Fibroblast of mammary gland (primary cell): ENCODE measurements around the gene AEN.

ENCODE experiments used
- DNase-seq: peaks from one replicate; pipeline ENCODE4 v3.0.0-alpha.2; 2010; ENCODE audit warnings: low read depth
- H3K4me3 ChIP-seq: 2 replicates; pipeline ENCODE4 v1.5.1; 2011; ENCODE audit warnings: low read depth, mild to moderate bottlenecking, low read length, moderate library complexity; ENCODE audit not compliant: control insufficient read depth
- TF ChIP-seq, protein P1 (sequence below): conservative IDR thresholded peaks from 2 replicates; pipeline ENCODE4 v1.5.1; 2011; ENCODE audit warnings: low read depth, low read length, inconsistent platforms; ENCODE audit not compliant: control insufficient read depth, insufficient read depth

Gene AEN

GRCh38 chr15:88606070-88606794 is 14.9 kb upstream of the AEN start:
- no peak for DNase-seq
- H3K4me3 ChIP-seq = no peak overlapping the region
- TF ChIP-seq, protein P1, sequence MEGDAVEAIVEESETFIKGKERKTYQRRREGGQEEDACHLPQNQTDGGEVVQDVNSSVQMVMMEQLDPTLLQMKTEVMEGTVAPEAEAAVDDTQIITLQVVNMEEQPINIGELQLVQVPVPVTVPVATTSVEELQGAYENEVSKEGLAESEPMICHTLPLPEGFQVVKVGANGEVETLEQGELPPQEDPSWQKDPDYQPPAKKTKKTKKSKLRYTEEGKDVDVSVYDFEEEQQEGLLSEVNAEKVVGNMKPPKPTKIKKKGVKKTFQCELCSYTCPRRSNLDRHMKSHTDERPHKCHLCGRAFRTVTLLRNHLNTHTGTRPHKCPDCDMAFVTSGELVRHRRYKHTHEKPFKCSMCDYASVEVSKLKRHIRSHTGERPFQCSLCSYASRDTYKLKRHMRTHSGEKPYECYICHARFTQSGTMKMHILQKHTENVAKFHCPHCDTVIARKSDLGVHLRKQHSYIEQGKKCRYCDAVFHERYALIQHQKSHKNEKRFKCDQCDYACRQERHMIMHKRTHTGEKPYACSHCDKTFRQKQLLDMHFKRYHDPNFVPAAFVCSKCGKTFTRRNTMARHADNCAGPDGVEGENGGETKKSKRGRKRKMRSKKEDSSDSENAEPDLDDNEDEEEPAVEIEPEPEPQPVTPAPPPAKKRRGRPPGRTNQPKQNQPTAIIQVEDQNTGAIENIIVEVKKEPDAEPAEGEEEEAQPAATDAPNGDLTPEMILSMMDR = no peak

DNA sequence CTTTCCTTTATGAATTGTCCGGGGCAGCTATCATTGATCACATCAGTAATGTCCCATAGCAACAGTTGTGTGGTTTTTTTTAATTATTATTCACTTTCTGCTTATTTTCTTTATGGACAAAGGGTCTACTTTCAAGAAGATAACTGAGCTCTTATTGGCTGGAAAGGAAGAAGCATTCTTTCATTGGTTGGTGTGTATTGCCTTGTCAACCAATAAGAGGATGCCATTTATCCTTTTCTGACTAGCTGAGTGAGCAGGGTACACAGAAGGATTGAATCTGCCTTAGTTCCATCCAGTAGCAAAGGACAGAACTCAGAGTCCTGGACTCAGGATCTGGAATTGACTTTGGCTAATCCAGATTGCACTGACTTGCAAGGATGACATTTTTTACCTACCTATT is 13.2 kb upstream of the AEN start:
- TF ChIP-seq, protein P1 = no peak
- DNase-seq = no peak
- H3K4me3 ChIP-seq = no peak overlapping the region

GRCh38 chr15:88608607-88609181 is 12.4 kb upstream of the AEN start:
- no peak for DNase-seq
- TF ChIP-seq, protein P1 = no peak

DNA sequence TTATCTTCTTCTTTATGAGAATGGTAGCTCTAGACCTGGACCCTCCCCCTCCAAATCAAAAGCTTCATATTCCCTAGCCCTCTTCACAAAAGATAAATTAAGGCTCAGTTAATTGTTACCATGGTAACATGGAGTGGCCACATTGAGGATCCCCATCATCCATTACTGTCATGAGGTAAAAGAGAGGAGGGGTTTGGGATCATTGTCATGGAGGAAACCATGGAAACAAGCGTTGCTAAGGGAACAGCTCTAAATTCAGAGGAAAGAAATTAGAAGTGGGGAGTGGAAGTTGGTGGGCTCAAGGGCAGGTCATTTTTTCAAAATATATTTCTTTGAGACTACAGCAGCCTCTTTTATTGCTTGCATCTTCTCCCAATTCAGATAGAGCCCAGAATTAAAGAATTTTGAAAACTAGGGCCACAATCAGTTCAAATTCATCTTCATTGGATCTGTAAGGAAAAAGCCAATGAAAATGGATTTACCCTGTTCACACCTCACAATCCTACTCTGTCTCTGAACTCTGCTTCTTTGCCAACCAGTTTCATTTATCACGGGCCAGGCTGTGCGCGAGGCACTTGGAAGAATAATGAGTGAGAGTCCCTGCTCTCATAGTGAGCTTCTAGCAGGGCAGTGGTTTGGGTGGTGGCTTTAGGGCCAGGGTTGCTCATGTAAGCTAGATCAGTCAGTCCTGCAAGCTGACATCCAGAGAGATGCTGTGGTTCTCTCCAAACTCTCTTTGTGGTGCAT is 11.6 kb upstream of the AEN start:
- no peak overlapping the region for H3K4me3 ChIP-seq
- no peak for DNase-seq
- TF ChIP-seq, protein P1 = no peak

More at GRCh38 chr15:88608607-88609181, 12.4 kb upstream of the AEN start:
- no peak overlapping the region for H3K4me3 ChIP-seq

DNA sequence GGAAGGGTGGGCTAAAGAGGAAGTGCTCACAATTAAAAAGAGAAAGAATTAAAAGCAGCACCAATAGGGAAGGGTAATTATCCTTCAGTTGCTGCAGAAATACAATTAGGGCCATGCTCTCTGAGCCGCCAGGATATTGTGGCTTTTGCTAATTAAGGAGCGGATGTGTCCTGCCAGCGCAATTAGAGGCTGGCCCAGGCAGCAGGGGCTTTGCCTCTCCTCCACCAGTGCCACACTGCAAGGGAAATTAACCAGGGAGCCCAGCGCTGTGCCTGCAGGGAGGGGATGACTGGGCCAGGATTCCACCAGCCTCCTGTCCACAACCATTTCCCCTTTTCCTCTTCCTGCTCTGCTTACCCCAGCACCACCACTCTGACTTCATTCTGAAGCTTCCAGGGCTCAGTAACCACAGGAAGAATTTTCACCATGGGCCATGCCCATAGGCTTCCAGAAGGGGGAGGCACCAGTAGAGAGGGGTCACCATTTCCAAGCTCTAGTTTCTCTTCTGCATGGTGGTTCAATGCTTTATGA is 10.4 kb upstream of the AEN start:
- DNase-seq = no peak
- TF ChIP-seq, protein P1 = no peak
- no peak overlapping the region for H3K4me3 ChIP-seq

DNA sequence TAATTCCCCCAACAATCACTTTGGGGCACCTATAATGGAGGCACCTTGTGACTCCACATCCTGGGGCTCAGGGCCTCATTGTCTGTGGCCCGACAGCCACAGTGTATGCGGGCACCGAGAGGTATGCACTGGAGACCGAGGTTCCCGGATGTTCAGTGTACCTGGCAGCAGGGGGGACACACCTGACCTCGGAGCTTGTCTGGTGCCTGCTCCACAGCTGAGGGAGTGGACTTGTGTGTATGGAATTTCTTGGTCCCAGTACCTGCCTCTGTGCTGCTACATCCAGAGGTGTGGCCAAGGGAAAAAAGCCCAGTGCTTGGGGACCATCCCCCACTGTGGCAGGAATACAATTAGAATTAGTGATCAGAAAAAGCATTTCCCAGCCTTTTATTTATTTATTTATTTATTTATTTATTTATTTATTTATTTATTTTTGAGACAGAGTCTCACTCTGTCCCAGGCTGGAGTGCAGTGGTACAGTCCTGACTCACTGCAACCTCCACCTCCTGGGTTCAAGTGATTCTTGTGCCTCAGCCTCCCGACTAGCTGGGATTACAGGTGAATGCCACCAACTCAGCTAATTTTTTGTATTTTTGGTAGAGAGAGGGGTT is 8.8 kb upstream of the AEN start:
- DNase-seq = no peak
- no peak overlapping the region for H3K4me3 ChIP-seq
- TF ChIP-seq, protein P1 = no peak
